Measurements from ENCODE around the gene POLD3.

POLD3 gene

DNA sequence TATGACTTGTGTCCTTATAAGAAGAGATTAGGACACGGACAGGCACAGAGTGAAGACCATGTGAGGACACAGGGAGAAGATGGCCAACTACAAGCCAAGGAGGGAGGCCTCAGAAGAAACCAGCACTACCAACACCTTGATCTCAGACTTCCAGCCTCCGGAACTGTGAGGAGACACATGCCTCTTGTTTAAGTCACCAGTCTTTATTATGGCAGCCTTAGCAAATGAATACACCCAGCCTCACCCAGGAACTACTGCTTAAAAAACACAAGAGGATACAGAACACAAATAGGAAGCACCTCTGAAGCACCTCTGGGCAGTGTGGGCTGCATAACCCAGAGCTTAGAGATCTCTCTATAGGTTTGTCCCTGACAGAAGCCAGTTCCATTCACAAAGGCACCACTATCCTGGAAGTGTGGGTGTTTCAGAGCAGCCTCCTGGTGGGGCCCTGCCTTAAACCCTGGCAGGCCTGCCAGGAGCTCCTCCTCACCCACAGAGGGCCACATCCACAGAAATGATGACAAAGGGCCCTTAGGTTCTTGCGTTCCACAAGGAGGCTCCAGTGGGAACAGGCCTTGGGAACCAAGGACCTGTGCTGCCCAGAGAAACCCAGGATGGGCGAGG lies 80.1 kb downstream of the POLD3 start:
- DNase-seq (ENCODE audit: low read depth in 1 of 2, low spot score in 1 of 2) = no peak

DNA sequence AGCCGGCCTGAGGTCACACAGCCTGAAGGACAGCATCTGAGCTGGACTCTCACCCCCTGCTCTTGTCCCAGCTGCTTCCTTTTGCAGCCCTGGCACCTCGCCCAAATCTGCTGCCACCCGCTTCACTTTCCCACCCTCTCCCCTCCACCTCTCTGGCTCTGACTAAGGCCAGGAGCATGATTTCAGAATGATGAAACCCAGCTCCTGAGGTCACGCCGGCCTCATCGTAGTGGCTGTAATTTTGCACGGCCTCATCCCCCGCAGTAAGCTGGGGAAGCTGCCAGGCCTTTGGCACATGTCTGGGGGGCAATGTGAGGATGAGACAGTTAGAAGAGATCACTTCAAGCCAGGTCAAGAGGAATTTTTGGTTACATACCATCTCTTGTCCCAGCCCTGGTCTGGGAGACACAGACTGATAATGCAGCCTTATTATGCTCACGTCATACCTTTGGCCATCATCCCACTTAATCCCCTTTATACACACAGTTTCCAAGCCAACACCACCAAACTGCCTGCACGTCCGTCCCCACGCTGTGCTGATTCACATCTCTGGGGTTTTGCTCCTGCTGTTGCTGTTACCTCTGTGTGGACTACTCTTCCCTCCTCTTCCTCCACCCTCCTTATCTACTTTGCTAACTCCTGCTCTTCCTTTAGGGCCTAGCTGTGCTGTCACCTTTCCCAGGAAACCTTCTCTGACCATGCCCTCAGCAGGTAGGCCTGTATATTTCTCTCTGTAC lies 80.7 kb downstream of the POLD3 start:
- DNase-seq (ENCODE audit: low read depth in 1 of 2, low spot score in 1 of 2) = no peak

GRCh38 chr11:74673693-74674360 lies 81.4 kb downstream of the POLD3 start:
- no peak for DNase-seq (ENCODE audit: low read depth in 1 of 2, low spot score in 1 of 2)

DNA sequence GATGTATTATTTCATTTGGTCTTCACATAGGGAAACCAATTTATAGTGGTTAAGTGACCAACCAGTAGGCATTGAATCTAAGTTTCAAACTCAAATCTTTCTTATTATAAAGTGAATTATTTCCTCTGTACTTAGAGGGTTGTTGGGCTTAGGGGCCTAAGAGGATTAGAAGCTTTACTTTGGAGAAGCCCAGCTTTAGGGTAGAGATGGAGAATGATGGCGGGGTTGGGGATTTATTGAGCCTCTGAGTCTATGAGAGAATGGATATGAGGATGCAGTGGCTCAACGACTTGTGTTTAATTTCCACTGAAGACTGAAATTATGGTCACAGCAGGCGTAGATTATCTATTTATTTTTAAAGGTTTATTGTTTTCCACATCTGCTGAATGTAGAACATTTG lies 83.4 kb downstream of the POLD3 start:
- DNase-seq (ENCODE audit: low read depth in 1 of 2, low spot score in 1 of 2) = no peak

GRCh38 chr11:74676596-74676995 lies 84.2 kb downstream of the POLD3 start:
- no peak for DNase-seq (ENCODE audit: low read depth in 1 of 2, low spot score in 1 of 2)

DNA sequence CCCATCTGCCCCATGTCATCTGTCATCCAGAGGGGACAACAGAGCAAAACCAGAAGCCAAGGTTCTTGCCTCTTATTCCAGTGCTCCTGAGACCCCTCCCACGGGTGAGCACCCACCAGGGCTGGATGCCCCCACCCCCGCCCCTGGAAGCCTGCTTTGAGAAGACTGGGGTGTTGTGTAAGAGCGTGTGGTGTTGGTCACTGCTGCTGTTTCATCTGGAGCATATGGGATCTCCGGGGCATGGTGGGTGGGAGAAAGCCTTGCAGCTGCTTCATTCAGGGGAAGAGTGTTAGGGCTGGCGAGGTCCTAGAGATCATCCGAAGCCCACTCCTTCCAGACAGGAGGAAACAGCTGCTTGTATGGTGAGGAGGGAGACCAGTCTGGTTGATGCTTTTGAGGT lies 84.7 kb downstream of the POLD3 start:
- DNase-seq (ENCODE audit: low read depth in 1 of 2, low spot score in 1 of 2) = no peak

GRCh38 chr11:74678041-74678440 lies 85.7 kb downstream of the POLD3 start:
- no peak for DNase-seq (ENCODE audit: low read depth in 1 of 2, low spot score in 1 of 2)

- no peak for DNase-seq (ENCODE audit: low read depth in 1 of 2, low spot score in 1 of 2)
These were observed 86.5 kb downstream of the POLD3 start for GRCh38 chr11:74678591-74679512.

GRCh38 chr11:74679513-74679865 lies 87.1 kb downstream of the POLD3 start:
- no peak for DNase-seq (ENCODE audit: low read depth in 1 of 2, low spot score in 1 of 2)

GRCh38 chr11:74680035-74680671 lies 87.8 kb downstream of the POLD3 start:
- DNase-seq (ENCODE audit: low read depth in 1 of 2, low spot score in 1 of 2) = no peak

GRCh38 chr11:74680703-74681531 lies 88.5 kb downstream of the POLD3 start:
- no peak for DNase-seq (ENCODE audit: low read depth in 1 of 2, low spot score in 1 of 2)

GRCh38 chr11:74681686-74682651 lies 89.6 kb downstream of the POLD3 start:
- DNase-seq (ENCODE audit: low read depth in 1 of 2, low spot score in 1 of 2) = no peak

DNA sequence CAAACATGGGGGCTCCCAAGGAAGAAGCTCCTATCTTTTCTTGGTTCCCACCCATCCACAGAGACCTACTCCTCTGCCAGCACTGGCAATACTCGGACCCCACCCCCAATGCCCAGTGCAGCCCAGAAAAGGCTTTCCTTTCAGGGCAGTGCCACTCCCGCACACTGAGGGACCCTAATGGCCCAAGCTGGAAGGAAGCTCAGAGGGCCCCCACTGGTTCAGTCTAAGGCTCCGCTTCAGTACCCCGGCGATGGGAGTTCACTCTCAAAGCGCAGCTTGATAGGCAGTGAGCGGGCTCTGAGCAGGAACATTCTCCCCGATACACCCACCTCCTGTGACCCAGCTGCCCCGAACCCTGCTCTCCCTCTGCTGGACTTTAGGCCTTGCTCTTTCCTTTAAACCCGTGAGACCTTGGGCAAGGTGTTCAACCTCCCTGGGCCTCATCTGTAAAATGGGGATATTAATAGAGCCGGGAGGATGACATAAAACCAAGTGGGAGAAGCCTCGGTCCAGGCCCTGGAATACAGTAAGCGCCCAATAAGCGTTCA lies 90.4 kb downstream of the POLD3 start:
- no peak for DNase-seq (ENCODE audit: low read depth in 1 of 2, low spot score in 1 of 2)

- no peak for DNase-seq (ENCODE audit: low read depth in 1 of 2, low spot score in 1 of 2)
These were observed 91.0 kb downstream of the POLD3 start for GRCh38 chr11:74683279-74683871.

- DNase-seq (ENCODE audit: low read depth in 1 of 2, low spot score in 1 of 2) = no peak
These were observed 91.6 kb downstream of the POLD3 start for GRCh38 chr11:74683941-74684481.

DNA sequence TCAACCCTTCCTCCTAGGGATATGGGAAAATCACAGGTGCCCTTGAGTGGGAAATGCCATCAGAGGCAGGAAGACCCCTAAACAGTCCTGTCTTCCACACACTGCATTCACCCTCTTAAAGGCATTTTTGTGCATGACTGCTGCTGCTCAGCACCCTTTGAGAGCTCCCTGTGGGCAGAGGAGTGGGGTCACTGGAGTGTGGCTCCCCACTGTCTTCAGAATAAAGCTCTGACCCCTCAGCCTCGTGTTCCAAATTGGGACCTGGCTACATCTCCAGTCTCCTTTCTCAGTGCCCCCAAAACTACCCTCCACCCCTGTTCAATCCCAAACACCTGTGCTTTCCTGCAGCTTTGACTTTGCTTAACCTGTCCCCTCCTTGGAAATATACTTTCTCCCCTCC lies 92.3 kb downstream of the POLD3 start:
- no peak for DNase-seq (ENCODE audit: low read depth in 1 of 2, low spot score in 1 of 2)

DNA sequence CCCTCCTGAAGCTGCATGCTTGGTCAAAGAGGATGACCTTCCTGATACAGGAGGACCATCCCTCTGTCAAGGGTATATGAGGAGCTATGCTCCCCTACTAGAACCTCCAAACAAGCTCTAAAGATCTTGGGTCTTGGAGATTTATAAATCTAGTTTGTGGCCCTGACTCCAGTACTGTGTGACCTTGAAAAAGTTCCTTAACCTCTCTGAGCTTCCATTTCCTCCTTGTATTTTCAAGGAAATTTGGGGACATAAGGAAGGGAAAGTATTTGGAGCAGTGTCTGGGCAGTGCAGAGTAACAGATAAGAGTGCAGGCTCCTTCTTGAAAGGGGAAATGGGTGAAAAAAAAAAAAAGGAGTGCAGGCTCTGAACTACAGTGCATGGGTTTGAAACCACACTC lies 93.0 kb downstream of the POLD3 start:
- no peak for DNase-seq (ENCODE audit: low read depth in 1 of 2, low spot score in 1 of 2)

- no peak for DNase-seq (ENCODE audit: low read depth in 1 of 2, low spot score in 1 of 2)
These were observed 93.5 kb downstream of the POLD3 start for GRCh38 chr11:74685905-74686304.
